GM19463 (cell line): ENCODE measurements around the gene DYNC2H1.
"Not testable (repeated sequence)": the region's sequence is repeated elsewhere in the genome, so short reads cannot be mapped to it uniquely, and the experiment has no call there.

Experiments used
- ATAC-seq: cut with Tn5 transposase; IDR thresholded peaks from one replicate; pipeline ENCODE4 v1.9.1; 2021; ENCODE audit warnings: mild to moderate bottlenecking, moderate library complexity; ENCODE audit not compliant: unreplicated experiment

Gene DYNC2H1

GRCh38 chr11:103141986-103142385, 32.8 kb downstream of the DYNC2H1 start:
- ATAC-seq, result not testable (repeated sequence)

DNA sequence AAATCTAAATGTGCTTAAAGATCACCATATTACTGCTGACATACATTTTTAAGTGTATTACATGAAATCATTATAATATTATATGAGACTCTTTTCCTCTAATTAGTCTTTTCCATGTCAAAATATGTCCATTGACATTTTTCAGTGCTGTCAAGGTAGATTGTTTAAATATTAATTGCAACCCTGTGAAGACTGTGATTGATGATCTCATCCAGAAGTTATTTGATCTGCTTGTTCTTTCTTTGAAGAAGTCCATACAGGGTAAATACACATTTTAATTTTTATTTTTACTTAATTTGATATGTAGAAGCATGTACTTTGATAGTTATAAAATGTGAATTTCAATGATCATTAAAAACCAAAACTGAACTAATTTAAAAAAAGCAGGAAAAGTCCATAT, 38.4 kb downstream of the DYNC2H1 start:
- ATAC-seq, result no peak

GRCh38 chr11:103157542-103157941, 48.3 kb downstream of the DYNC2H1 start:
- ATAC-seq, result no peak

GRCh38 chr11:103164093-103164796, 55.0 kb downstream of the DYNC2H1 start:
- ATAC-seq, result no peak

- ATAC-seq, result no peak
Observed at GRCh38 chr11:103167166-103167565, 57.9 kb downstream of the DYNC2H1 start.

DNA sequence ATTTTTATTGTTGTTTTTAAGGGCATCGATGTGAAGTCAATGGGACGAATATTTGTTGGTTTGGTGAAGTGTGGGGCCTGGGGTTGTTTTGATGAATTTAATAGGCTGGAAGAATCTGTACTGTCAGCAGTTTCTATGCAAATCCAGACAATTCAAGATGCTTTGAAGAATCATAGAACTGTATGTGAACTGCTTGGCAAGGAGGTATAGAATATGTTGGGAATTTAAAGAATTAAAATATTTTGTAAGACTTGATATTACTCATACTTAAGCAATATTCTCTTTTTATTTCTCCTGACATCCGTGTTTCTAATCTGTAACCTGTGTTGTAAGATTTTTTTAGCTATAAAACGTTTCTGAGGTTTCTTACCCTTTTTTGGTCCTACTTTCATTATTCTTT, 61.6 kb downstream of the DYNC2H1 start:
- ATAC-seq, result no peak

DNA sequence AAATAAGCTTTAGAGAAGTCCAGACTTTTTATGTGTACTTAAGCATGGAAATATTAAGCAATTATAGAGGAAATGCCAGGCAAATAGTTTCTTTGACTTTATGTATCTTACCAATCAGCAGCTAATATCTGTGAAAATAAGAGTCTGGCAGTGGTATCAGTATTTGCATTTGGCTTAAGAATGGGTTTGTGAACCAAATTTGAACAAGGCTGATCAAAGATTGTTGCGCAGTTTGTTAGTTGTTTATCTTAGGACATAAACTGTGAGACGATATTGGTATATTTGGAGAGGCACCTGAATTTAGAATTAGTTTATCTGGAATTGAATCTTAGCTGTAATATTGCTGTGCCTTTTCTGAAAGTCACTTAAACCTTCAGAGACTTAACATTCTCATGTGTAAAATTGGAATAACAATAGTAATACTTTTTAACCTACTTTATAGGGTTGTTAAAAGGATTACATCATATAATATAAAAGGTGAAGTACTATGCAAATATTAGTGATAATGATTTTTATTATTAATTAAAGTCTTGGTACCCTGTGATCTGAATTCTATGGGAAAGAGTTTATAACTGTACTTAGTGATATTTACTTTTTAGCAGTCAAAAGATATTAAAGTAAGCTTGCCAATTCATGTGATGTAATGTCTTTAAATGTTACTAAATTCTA, 66.4 kb downstream of the DYNC2H1 start:
- ATAC-seq, result no peak

DNA sequence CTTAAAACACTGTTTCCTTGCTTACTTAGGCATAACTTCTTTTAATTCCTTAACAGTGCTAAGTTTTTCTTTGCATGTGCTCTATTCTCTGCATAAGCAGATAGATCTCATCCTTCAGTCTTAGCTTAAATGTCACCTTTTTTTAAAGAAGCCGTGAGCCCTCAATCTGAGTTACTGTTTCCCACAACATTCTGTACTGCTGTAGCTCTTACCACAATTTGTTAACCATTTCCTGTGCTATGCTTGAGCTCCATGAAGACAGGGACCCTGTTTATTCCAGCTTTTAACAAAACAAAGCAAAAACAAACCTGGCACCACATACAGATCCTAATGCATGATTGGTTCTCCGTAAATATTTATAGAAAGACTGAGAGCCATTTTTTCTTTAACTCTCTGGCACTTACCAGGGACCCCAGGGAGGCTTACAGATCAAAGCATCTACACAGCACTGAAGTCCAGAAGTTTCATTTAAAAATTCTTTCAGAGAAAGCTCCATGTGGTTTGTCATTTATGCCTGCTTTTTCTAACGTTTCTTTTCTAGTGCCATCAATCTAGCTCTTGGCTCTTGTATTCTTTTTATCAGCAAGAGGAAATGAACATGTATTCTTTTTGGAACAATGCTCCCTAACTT, 74.9 kb downstream of the DYNC2H1 start:
- ATAC-seq, result no peak

DNA sequence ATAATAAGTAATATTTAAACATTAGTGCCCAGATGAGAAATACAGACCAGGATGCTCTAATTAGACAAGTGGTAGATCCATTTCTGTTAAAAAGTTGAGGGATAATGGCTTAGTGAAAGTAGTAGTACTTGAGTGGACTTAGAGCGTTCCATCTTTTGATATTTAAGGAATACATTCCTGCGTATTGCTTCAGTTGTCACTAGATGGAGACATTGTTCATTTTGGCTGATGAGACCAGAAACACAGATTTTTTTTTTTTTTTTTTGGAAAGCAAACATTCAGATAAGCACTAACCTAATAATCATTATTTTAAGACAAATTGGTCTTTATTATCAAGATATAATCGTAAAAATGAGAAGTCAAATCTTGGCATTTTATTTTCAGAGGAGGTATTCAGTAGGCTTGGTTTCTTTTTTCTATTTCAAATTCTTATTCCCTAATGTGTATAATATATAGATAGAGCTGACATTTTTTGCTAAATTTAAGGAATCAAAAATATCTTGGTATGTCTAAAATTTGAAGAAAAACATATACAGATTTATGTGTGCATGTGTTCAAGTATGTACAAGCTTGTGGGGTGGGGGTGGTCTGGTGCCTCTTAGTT, 92.9 kb downstream of the DYNC2H1 start:
- no peak for ATAC-seq

- ATAC-seq, result no peak
Observed at GRCh38 chr11:103210543-103210942, 101.3 kb downstream of the DYNC2H1 start.

DNA sequence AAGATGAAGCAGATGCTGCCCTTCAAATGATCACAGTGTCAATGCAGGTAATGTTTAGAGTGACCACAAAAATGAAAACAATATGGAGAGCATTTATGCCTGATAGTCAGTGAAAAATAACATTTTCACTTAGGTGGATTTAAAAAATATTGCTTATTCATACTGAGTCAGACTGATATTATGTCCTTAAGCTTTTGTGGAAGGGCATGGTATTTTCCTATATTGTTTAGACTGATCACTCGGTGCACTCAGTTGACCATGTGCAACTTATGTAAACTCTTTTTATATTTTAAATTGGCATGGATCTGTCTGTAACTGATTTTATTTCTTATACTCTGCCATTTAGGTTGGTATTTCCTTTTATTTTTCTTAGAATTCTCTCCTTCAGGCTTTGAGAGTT, 106.6 kb downstream of the DYNC2H1 start:
- ATAC-seq, result no peak

GRCh38 chr11:103220133-103220532, 110.9 kb downstream of the DYNC2H1 start:
- no peak for ATAC-seq

DNA sequence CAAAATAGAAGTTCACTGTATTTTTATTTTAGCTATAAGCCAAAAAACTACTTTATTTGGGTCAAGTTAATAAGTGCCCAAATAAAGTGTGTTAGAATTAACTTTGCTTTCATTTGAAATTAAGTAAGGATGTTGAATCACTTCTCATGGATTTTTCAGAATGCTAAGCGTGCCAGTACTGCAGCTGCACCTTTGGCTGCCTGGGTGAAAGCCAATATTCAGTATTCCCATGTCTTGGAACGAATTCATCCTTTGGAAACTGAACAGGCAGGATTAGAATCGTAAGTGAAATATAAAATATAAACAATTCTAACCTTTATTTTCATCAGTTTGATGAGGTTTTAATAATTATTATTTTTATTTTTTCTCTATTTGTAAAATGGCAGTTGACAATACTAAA, 113.6 kb downstream of the DYNC2H1 start:
- no peak for ATAC-seq

DNA sequence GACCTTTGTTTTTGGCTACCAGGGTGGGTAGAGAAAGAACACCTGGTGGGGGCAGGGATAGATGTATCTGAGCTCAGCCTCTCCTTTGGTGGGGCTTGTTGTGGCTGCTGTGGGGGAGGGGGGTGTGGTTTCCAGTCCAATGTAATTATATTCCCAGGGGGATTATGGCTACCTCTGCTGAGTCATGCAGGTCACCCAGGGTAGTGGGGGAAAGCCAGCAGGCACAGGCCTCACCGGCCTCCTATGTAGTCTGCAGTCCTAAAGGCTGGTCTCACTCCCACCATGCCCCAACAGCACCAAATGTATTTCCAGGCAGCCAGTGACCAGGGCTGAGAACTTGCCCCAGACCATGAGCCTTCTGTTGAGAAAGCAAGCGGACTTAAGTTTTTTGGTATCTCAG, 119.6 kb downstream of the DYNC2H1 start:
- no peak for ATAC-seq

DNA sequence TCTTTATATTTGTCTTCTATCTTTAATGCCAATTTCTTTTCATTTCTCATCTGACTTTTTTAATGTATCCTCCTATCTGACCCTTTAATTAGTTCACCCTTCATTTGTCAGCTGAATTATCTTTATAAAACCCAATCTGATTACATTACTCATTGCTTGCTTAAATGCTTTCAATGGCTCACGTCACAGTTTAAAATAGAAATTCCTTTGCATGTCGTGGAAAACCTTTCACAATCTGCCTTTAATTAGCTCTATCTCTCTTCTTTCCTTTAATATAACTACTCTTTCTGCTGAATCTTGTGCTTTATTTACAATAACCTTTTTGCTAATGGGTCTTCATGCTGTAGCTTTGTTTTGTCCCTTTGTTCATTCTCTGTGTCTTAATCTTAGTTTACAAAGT, 125.7 kb downstream of the DYNC2H1 start:
- ATAC-seq, result no peak

DNA sequence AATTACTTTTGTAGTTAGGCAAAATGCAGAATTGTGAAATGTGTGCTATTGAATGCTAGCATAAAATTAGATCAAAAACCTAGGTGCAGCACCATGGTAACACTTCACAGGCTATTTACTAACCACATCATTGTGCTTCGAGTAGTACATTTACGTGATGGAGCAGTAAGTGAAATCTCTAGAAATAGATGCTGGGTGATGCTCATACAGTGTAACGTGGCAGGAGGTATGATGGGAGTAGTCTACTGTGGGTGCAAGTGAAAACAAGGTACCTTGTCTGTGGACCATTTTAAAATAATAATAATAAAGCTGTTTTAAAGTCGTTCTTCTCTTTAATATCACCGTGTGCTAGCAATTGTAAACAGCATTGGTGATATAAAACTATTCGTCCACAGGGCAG, 132.3 kb downstream of the DYNC2H1 start:
- no peak for ATAC-seq

- no peak for ATAC-seq
Observed at GRCh38 chr11:103254123-103254522, 144.9 kb downstream of the DYNC2H1 start.

DNA sequence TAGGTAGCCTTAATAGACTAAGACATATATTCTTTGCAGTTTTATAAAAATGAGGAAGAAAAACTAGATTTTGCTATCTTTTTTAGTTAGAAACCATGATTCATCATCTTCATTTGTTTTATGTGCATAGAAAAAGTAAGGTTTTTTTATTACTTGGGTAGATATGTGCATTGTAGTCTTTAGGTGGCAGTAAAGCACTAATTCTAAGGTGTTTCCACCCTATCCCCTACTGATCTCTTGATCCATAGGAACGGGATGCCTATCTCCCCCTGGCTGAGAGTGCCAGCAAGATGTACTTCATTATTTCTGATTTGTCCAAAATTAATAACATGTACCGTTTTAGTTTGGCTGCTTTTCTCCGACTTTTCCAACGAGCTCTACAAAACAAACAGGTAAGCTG, 148.1 kb downstream of the DYNC2H1 start:
- ATAC-seq, result no peak

DNA sequence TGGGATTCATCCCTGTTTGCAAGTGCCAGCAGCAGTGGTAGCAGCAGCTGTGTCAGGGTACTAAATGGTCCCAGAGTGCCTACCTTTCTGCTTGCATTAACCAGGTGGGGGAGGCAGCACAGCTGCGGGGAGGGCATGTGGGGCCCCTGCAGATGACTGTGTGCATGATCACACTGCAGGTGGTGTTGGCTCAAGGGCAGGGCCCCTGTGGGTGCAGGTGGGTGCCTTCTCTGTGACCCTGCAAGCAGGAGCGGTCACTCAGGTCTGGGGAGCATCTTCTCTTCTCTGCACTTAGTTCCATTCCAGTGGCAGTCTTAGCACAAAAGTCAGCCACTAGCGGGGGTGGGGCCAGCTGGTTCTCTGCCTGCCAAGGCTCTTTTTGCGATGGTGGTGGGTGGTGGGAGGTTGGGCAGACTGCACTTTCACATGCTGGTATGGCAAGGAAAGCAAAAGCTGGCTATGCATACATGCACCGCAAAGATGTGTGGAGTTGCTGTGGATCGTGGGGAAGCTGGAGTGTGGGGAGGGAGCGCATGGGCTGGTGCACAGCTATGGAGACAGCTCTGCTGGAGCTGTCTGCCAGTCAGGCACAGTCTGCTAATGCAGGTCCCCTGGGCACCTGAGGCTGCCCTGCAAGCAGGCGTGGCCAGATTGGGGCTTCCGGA, 157.1 kb downstream of the DYNC2H1 start:
- ATAC-seq, result no peak

DNA sequence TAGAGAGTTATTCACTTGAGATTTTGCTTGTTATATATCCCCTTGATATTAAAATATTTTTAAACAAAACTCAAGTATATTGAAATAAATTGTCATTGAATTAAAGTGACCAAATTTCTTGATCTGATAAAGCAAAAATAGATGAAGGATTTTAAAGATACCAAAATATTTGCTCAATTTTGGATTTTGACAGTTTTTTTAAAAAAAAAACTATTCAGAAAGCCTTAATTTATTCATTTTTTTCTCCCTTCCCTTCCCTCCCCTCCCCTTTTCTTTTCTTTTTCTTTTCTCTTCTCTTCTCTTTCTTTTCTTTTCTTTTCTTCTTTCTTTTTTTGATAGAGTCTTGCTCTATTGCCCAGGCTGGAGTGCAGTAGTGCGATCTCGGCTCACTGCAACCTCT, 163.7 kb downstream of the DYNC2H1 start:
- no peak for ATAC-seq

GRCh38 chr11:103274025-103274424, 164.8 kb downstream of the DYNC2H1 start:
- ATAC-seq, result no peak
